GM23248 (cell line): ENCODE data around the gene GPR150. TPM values are rescaled to one million over a fixed set of nuclear protein-coding genes. Genes with fewer than 3 reads are reported as not detected.

ENCODE experiments used
- DNase-seq: peaks from one replicate; pipeline ENCODE4 v3.0.0-alpha.2; 2015
- H2AFZ ChIP-seq: fragments of 200-600 bp; sonication (generic); 2 replicates; pipeline ENCODE4 v1.6.1; 2016; ENCODE audit warnings: antibody characterized with exemption
- H3F3A ChIP-seq: fragments of 200-600 bp; sonication (generic); 2 replicates; pipeline ENCODE4 v1.6.1; 2016; ENCODE audit warnings: mild to moderate bottlenecking, antibody characterized with exemption, mixed run types; ENCODE audit not compliant: insufficient read depth
- H3K27ac ChIP-seq: fragments of 200-600 bp; sonication (generic); 2 replicates; pipeline ENCODE4 v1.5.1; 2016; ENCODE audit warnings: mild to moderate bottlenecking
- H3K27me3 ChIP-seq: fragments of 200-600 bp; sonication (generic); replicated peaks from 2 replicates; pipeline ENCODE4 v1.6.1; 2016; ENCODE audit warnings: mild to moderate bottlenecking; ENCODE audit not compliant: insufficient read depth
- H3K36me3 ChIP-seq: fragments of 200-600 bp; sonication (generic); 2 replicates; pipeline ENCODE4 v1.6.1; 2016; ENCODE audit warnings: low read depth, mild to moderate bottlenecking
- H3K4me1 ChIP-seq: fragments of 200-600 bp; sonication (generic); 2 replicates; pipeline ENCODE4 v1.6.1; 2016; ENCODE audit warnings: mild to moderate bottlenecking; ENCODE audit not compliant: insufficient read depth
- H3K4me2 ChIP-seq: fragments of 200-600 bp; sonication (generic); one replicate; pipeline ENCODE4 v1.6.1; 2016; ENCODE audit warnings: mild to moderate bottlenecking; ENCODE audit not compliant: unreplicated experiment
- H3K4me3 ChIP-seq: fragments of 200-600 bp; sonication (generic); 2 replicates; pipeline ENCODE4 v1.5.1; 2016; ENCODE audit warnings: mild to moderate bottlenecking
- H3K79me2 ChIP-seq: fragments of 200-600 bp; sonication (generic); 2 replicates; pipeline ENCODE4 v1.6.1; 2016; ENCODE audit warnings: mild to moderate bottlenecking; ENCODE audit not compliant: insufficient read depth
- H3K9ac ChIP-seq: fragments of 200-600 bp; sonication (generic); 2 replicates; pipeline ENCODE4 v1.6.1; 2016; ENCODE audit warnings: mild to moderate bottlenecking
- H3K9me2 ChIP-seq: fragments of 200-600 bp; sonication (generic); 2 replicates; pipeline ENCODE4 v1.6.1; 2016; ENCODE audit warnings: mixed run types, mild to moderate bottlenecking, moderate library complexity; ENCODE audit not compliant: insufficient read depth
- H3K9me3 ChIP-seq: fragments of 200-600 bp; sonication (generic); one replicate; pipeline ENCODE4 v1.6.1; 2017; ENCODE audit warnings: low read depth
- H4K20me1 ChIP-seq: fragments of 200-600 bp; sonication (generic); 2 replicates; pipeline ENCODE4 v1.6.0; 2016; ENCODE audit not compliant: insufficient read depth
- EZH2 ChIP-seq: fragments of 200-600 bp; sonication (generic); IDR thresholded peaks from 2 replicates; pipeline ENCODE4 v1.6.1; 2018; ENCODE audit warnings: antibody characterized with exemption, mild to moderate bottlenecking; ENCODE audit not compliant: insufficient read depth, poor library complexity, severe bottlenecking
- EZH2phosphoT487 ChIP-seq: fragments of 200-600 bp; sonication (generic); IDR thresholded peaks from 2 replicates; pipeline ENCODE4 v1.6.1; 2018; ENCODE audit warnings: antibody characterized with exemption, moderate library complexity, mild to moderate bottlenecking, low read depth; ENCODE audit not compliant: insufficient read depth
- WGBS, 2 experiments: methylation state at CpG; one replicate each; pipeline ENCODE4 v1.1.6; 2015 to 2017; ENCODE audit warnings: low lambda C conversion rate in 2 of 2, low coverage in 1 of 2; ENCODE audit errors: missing lambda C conversion rate in 2 of 2; 5-methylcytosine and 5-hydroxymethylcytosine counted together
- in situ Hi-C: fragments of 300-500 bp; cut with MboI; formaldehyde crosslinking; loops from 2 replicates; pipeline ENCODE4 v1.15.0; 2020
- polyA plus RNA-seq: library from polyadenylated mRNA; unstranded; fragments of >200 nt; fragmentation: Nextera tagmentation; extraction: Ambion mirVana; gene quantifications from 2 replicates; pipeline ENCODE4 v1.2.1, GENCODE V29; 2016
- total RNA-seq: library from RNA; depleted of rRNA; stranded (reverse); fragments of >200 nt; shearing (Covaris generic); gene quantifications from 2 replicates; pipeline ENCODE4 v1.2.3, GENCODE V29; 2014

GPR150 gene
- total and polyA plus RNA-seq, 2 experiments from 2014 or later: 0.25 to 1.1 TPM

- Histone ChIP-seq H3K4me2 (peak overlapping the region; percentile 79), H3F3A (peaks cover 13% of the 10 kb centered on the region), H2AFZ (peak overlapping the region; percentile 93), H3K9me3 (no peaks in the 10 kb centered on the region), H3K36me3 (no peaks in the 10 kb centered on the region), H3K27ac (no peak overlapping the region), H3K4me1 (peaks cover 3% of the 10 kb centered on the region), H3K27me3 (no peaks in the 10 kb centered on the region), H4K20me1 (no peaks in the 10 kb centered on the region), H3K79me2 (no peaks in the 10 kb centered on the region), H3K9ac (peak overlapping the region; percentile 48), H3K9me2 (no peaks in the 10 kb centered on the region), H3K4me3 (peak overlapping the region; percentile 73)
- WGBS, 2 experiments: 5 to 8% methylated on average over 19 of the region's 19 CpGs
- TF ChIP-seq EZH2phosphoT487: no peak
- no peak for TF ChIP-seq EZH2
- in situ Hi-C loops: no loop called here
- DNase-seq: no peak
These were observed 315 bp upstream of the GPR150 start for GRCh38 chr5:95619514-95620029.

GRCh38 chr5:95620870-95621838 is 1.3 kb downstream of the GPR150 start:
- Histone ChIP-seq H3K4me2 (peak overlapping the region; percentile 75), H3K79me2 (no peaks in the 10 kb centered on the region), H3K36me3 (no peaks in the 10 kb centered on the region), H3K4me3 (peak overlapping the region; percentile 73), H3F3A (peaks cover 13% of the 10 kb centered on the region), H3K27ac (no peak overlapping the region), H3K4me1 (peaks cover 3% of the 10 kb centered on the region), H4K20me1 (no peaks in the 10 kb centered on the region), H3K27me3 (no peaks in the 10 kb centered on the region), H3K9ac (0 out of 2 replicates have a peak overlapping the region, but pooled peaks have one; percentile 6), H2AFZ (peak overlapping the region; percentile 93), H3K9me3 (no peaks in the 10 kb centered on the region), H3K9me2 (no peaks in the 10 kb centered on the region)
- TF ChIP-seq EZH2: no peak
- no peak for TF ChIP-seq EZH2phosphoT487
- WGBS, 2 experiments: 4 to 5% methylated on average over 61 to 77 of the region's 92 CpGs
- in situ Hi-C loops: no loop called here
- peak; percentile 65 for DNase-seq

- in situ Hi-C loops: no loop called here
- Histone ChIP-seq H3K9me2 (no peaks in the 10 kb centered on the region), H4K20me1 (no peaks in the 10 kb centered on the region), H3K27ac (no peak overlapping the region), H2AFZ (no peak overlapping the region), H3K9me3 (no peaks in the 10 kb centered on the region), H3K79me2 (no peaks in the 10 kb centered on the region), H3F3A (peaks cover 13% of the 10 kb centered on the region), H3K9ac (no peak overlapping the region), H3K4me1 (peaks cover 3% of the 10 kb centered on the region), H3K27me3 (no peaks in the 10 kb centered on the region), H3K36me3 (no peaks in the 10 kb centered on the region), H3K4me2 (no peak overlapping the region), H3K4me3 (no peak overlapping the region)
- TF ChIP-seq EZH2phosphoT487 (no peak), EZH2 (no peak)
- 90 to 92% methylated on average over 8 of the region's 8 CpGs for WGBS, 2 experiments
- no peak for DNase-seq
These were observed 2.1 kb downstream of the GPR150 start for GRCh38 chr5:95621839-95622629.

- H3K9me3 ChIP-seq: no peaks in the 10 kb centered on the region
- WGBS, 2 experiments: 91 to 96% methylated on average over 5 of the region's 5 CpGs
- no peak for TF ChIP-seq EZH2
- no peak for TF ChIP-seq EZH2phosphoT487
These were observed 3.8 kb downstream of the GPR150 start for GRCh38 chr5:95623706-95624105.

More at GRCh38 chr5:95623706-95624105, 3.8 kb downstream of the GPR150 start:
- Histone ChIP-seq H3K4me2 (no peak overlapping the region), H3K36me3 (no peaks in the 10 kb centered on the region), H3K4me1 (peaks cover 3% of the 10 kb centered on the region), H3K9ac (no peak overlapping the region), H3K4me3 (no peak overlapping the region), H3K27ac (no peak overlapping the region), H3K9me2 (no peaks in the 10 kb centered on the region), H3K27me3 (no peaks in the 10 kb centered on the region), H2AFZ (no peak overlapping the region), H3F3A (peaks cover 8% of the 10 kb centered on the region), H3K79me2 (no peaks in the 10 kb centered on the region), H4K20me1 (no peaks in the 10 kb centered on the region)
- in situ Hi-C loops: no loop called here
- DNase-seq: no peak
